Vagina (tissue), 2 donors: Measurements from ENCODE around the gene HTR3A. TPM values are rescaled to one million over a fixed set of nuclear protein-coding genes. Genes with fewer than 3 reads are reported as not detected.
A peak's percentile ranks its signal among the peaks of the same experiment; 100 is the strongest.
"Not testable (repeated sequence)": the region's sequence is repeated elsewhere in the genome, so short reads cannot be mapped to it uniquely, and the experiment has no call there.

Experiments
- DNase-seq, 2 donors: peaks; one replicate each; pipeline ENCODE4 v3.0.0-alpha.2; 2017; ENCODE audit errors: extremely low spot score in 2 of 2
- H3K27ac ChIP-seq: fragments of 200-600 bp; sonication (generic); one replicate; pipeline ENCODE4 v1.5.1; 2019
- H3K27me3 ChIP-seq: fragments of 200-600 bp; sonication (generic); one replicate; pipeline ENCODE4 v1.5.1; 2019
- H3K36me3 ChIP-seq, 2 donors: fragments of 200-600 bp; sonication (generic); one replicate each; pipeline ENCODE4 v1.5.1; 2017 to 2019
- H3K4me1 ChIP-seq: fragments of 200-600 bp; sonication (generic); one replicate; pipeline ENCODE4 v1.5.1; 2019
- H3K4me3 ChIP-seq, 2 donors: fragments of 200-600 bp; sonication (generic); 1 replicate in 1 of 2; 2 replicates in 1 of 2; pipeline ENCODE4 v1.5.1; 2016 to 2019
- H3K9me3 ChIP-seq: fragments of 200-600 bp; sonication (generic); one replicate; pipeline ENCODE4 v1.5.1; 2019
- CTCF ChIP-seq, 3 experiments: fragments of 450-650 bp in 2 of 3; fragments of 200-600 bp in 1 of 3; sonication (generic) in 1 of 3; IDR thresholded peaks; one replicate each; pipeline ENCODE4 v1.5.1; 2017 to 2019; ENCODE audit warnings: antibody characterized with exemption in 3 of 3, mild to moderate bottlenecking in 2 of 3, moderate library complexity in 2 of 3
- POLR2A ChIP-seq, 2 donors: fragments of 450-650 bp; IDR thresholded peaks; one replicate each; pipeline ENCODE4 v1.6.1; 2017; ENCODE audit warnings: antibody characterized with exemption in 2 of 2, mild to moderate bottlenecking in 2 of 2, moderate library complexity in 2 of 2
- POLR2AphosphoS5 ChIP-seq, 2 donors: sonication (generic); formaldehyde crosslinking; IDR thresholded peaks; one replicate each; pipeline ENCODE4 v1.9.0; 2017; ENCODE audit warnings: antibody characterized with exemption in 2 of 2, mild to moderate bottlenecking in 2 of 2, low read depth in 1 of 2; ENCODE audit not compliant: insufficient read depth in 1 of 2
- intact Hi-C: fragments of 100-400 bp; cut with DNase I; formaldehyde crosslinking; loops from one replicate; pipeline ENCODE4 v1.15.1; 2023
- total RNA-seq: library from RNA; depleted of rRNA; stranded (reverse); fragments of >200 nt; gene quantifications from one replicate; pipeline ENCODE4 v1.2.3, GENCODE V29; 2016

Gene HTR3A
- not detected for total RNA-seq

GRCh38 chr11:113974741-113975470 lies at the start of gene HTR3A:
TSS of gene HTR3A (plus strand) at chr11:113975108. CDS start at chr11:113975326, 218 bp downstream.
- intact Hi-C loops, result no loop called here

GRCh38 chr11:113926273-113927197 lies 48.4 kb upstream of the HTR3A start:
- Histone ChIP-seq H3K4me1 (no peaks in the 10 kb centered on the region), H3K36me3 (no peaks in the 10 kb centered on the region), H3K4me3 (no peak overlapping the region), H3K9me3 (no peaks in the 10 kb centered on the region), H3K27me3 (no peaks in the 10 kb centered on the region), H3K27ac (no peak overlapping the region)
- intact Hi-C loops, result no loop called here
- TF ChIP-seq POLR2AphosphoS5 (IDR thresholded peaks at IDR 0.05; ENCODE audit: insufficient read depth in 1 of 2, low read depth in 1 of 2) (peak in 1 of 2 donors; percentile 8), CTCF (IDR thresholded peaks at IDR 0.05) (no peak), POLR2A (IDR thresholded peaks at IDR 0.05) (no peak)
- no peak for DNase-seq

More at GRCh38 chr11:113974741-113975470, at the start of gene HTR3A:
- Histone ChIP-seq H3K27ac (no peak within 1 kb of the TSS), H3K4me3 (no peak within 1 kb of the TSS), H3K36me3 (no peaks in the 10 kb centered on the region), H3K27me3 (no peaks in the 10 kb centered on the region), H3K4me1 (no peaks in the 10 kb centered on the region), H3K9me3 (no peaks in the 10 kb centered on the region)
- DNase-seq, result no peak
- TF ChIP-seq POLR2AphosphoS5 (IDR thresholded peaks at IDR 0.05; ENCODE audit: insufficient read depth in 1 of 2, low read depth in 1 of 2), result no peak
- no peak for TF ChIP-seq POLR2A (IDR thresholded peaks at IDR 0.05)
- TF ChIP-seq CTCF (IDR thresholded peaks at IDR 0.05), result no peak

- Histone ChIP-seq H3K4me1 (no peaks in the 10 kb centered on the region), H3K36me3 (no peaks in the 10 kb centered on the region), H3K4me3 (no peak overlapping the region), H3K27ac (no peak overlapping the region), H3K9me3 (no peaks in the 10 kb centered on the region), H3K27me3 (no peaks in the 10 kb centered on the region)
- intact Hi-C loops, result no loop called here
- no peak for DNase-seq
- TF ChIP-seq POLR2AphosphoS5 (IDR thresholded peaks at IDR 0.05; ENCODE audit: insufficient read depth in 1 of 2, low read depth in 1 of 2), result no peak
- TF ChIP-seq CTCF (IDR thresholded peaks at IDR 0.05), result no peak
- no peak for TF ChIP-seq POLR2A (IDR thresholded peaks at IDR 0.05)
These were observed 46.6 kb upstream of the HTR3A start for GRCh38 chr11:113928311-113928710.

- no peak overlapping the region for H3K27ac ChIP-seq
- intact Hi-C loops, result no loop called here
- TF ChIP-seq POLR2A (IDR thresholded peaks at IDR 0.05) (no peak), CTCF (IDR thresholded peaks at IDR 0.05) (no peak), POLR2AphosphoS5 (IDR thresholded peaks at IDR 0.05; ENCODE audit: insufficient read depth in 1 of 2, low read depth in 1 of 2) (no peak)
- no peaks in the 10 kb centered on the region for H3K4me1 ChIP-seq
- H3K9me3 ChIP-seq, result no peaks in the 10 kb centered on the region
- no peak for DNase-seq
- H3K27me3 ChIP-seq, result no peaks in the 10 kb centered on the region
- H3K36me3 ChIP-seq, result no peaks in the 10 kb centered on the region
- no peak overlapping the region for H3K4me3 ChIP-seq
These were observed 42.1 kb upstream of the HTR3A start for GRCh38 chr11:113932788-113933187.

- H3K4me1 ChIP-seq, H3K9me3 ChIP-seq, H3K4me3 ChIP-seq, H3K27ac ChIP-seq, H3K36me3 ChIP-seq, DNase-seq, H3K27me3 ChIP-seq, intact Hi-C loops: not testable (repeated sequence)
These were observed 40.7 kb upstream of the HTR3A start for GRCh38 chr11:113934193-113934592.
